Uterine smooth muscle cell (primary cell): ENCODE results near the gene SPRYD7. TPM values are rescaled to one million over a fixed set of nuclear protein-coding genes. Genes with fewer than 3 reads are reported as not detected.

Experiments used
- total RNA-seq: library from RNA; depleted of rRNA; stranded (reverse); fragments of >200 nt; gene quantifications from 2 replicates; pipeline ENCODE4 v1.2.3, GENCODE V29; 2014

Gene SPRYD7
- total RNA-seq: 6.8 and 8.5 TPM in 2 replicates

DNA sequence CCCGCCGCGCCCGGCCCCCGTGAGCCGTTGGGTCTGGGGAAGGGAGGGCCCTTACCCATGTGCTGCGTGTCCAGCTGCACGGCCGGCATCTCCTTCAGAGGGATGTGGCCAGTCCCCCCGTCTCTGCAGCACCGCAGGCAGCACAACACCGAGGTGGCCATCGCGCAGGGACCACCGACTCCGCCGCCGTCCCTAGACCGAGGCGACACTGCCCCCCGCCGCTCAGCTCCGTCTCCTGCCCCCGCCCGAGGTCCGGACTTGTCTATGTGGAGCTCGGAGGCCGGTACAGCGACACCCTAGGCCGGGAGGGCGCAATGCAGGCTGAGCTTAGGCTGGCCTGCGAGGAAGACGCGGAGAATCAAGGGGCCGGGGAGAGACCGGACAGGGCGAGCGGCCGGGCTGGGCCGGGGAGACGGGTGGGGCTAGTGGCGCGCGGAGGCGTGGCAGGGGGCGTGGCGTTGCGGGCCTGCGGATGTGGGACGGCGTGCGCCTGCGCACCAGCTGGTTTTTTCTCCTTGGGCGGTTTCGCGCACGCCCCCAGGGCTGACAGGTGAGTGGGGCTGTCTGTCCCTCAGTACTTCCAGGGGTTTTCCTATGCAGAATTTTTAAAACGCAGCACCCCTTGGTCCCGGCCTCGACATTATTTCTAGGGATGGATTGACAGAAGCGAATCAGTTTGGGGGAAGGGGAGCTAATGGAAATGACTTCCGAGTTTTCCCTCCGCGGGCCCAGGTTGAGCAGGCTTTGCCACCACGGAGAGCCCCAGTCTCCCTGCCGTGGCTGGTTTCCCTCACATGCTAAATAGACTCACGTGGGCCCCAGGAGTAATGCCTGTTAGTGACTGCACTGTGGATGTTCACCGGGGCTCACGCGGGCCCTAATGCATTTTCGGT is at the start of gene SPRYD7:
Gene SPRYD7, minus strand, starts transcription at position 266 of the 893 bp plus-strand sequence. Its CDS starts 105 bp downstream, at position 161.

Other genes starting within 250 kb of the SPRYD7 start
- gene EBPL, start 244.9 kb downstream of the SPRYD7 start, total RNA-seq: 69.4 and 73.5 TPM in 2 replicates
- gene KPNA3, start 143.7 kb downstream of the SPRYD7 start, total RNA-seq: 34.9 and 41.3 TPM in 2 replicates
- gene TRIM13, start 60.7 kb upstream of the SPRYD7 start, total RNA-seq: 16.5 and 21.4 TPM in 2 replicates
- 3.0 and 3.4 TPM in 2 replicates for gene KCNRG, start 79.1 kb upstream of the SPRYD7 start, total RNA-seq